SKM-1 (cell line): ENCODE results near the gene ANKRD6.

Experiments
- DNase-seq: peaks from one replicate; lab custom pipeline; 2025; ENCODE audit not compliant: unreplicated experiment; lab: John Stamatoyannopoulos, UW

Gene ANKRD6

GRCh38 chr6:89464295-89464694 is 31.3 kb downstream of the ANKRD6 start:
- DNase-seq, result no peak

DNA sequence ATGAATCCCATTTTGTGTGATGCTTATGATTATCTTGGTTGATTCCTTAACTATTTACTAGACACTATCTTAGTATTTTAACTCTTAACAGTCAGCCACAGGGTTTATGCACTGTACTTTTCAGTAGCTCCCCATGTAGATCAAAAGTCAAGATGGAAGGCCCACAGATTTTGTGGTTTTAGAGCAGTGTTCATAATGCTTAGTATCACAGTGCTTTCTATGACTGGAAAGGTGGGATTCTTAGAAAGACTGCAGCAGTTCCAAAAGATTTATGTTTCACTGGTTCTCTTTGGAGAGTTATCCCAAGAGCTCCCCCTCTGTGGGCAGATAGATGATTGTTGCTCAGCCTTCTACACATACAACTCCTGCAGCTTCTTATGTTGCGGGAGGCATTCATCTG is 34.5 kb downstream of the ANKRD6 start:
- DNase-seq, result no peak

DNA sequence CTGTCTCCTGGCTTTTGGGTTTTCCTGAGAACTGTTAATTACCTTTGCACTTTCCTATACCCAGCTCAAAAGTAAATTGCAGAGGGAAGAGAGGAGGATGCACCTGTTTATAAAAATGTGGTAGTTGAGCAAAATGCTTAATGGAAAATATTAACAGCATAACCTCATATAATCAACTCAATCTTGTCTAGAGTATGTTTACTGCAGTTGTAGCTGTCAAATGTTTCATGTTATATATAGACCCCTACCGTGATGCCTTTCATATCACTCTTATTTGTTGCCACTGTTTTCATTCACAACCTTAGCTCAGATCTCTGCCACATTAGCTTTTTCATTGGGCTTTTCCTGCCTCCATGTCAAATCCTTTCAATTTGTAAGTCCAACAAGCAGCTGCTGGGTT is 36.0 kb downstream of the ANKRD6 start:
- DNase-seq, result no peak

- DNase-seq, result no peak
Observed at GRCh38 chr6:89471287-89471867, 38.4 kb downstream of the ANKRD6 start.

DNA sequence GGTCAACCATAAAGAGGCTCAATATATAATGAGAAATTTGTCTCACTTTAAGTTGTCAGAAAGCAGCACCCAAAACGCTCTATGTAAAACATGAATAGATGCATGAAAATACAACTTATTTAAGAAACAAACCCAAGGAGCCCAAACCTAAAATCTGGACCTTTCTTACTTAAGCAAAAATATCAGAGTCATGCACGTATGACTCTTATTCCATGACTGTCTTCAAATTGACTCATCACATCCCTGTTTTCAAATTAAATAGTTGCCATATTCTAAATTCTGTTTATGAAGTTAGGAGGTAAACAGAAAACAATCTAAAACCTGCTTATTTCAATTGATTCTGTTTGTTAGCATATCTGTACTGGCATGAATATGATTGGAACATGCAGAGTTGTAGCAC is 42.1 kb downstream of the ANKRD6 start:
- DNase-seq, result no peak

DNA sequence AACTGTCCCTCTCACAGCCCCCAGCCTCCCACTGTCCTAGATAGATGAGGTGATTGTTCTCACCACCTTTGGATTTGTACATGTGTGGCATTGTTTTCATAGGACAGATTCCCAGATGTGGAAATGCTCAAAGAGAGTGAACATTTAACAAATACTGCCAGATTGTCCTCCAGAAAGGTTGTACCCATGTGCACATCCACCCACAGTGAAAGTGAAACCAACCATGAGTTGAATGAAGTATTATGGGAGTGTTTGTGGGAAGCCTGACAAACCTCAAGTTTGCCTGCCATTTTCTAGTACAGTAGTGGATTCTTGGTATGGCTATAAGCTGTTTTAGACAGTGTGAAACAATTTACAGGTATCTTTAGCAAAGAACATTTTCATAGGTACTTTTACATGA is 42.7 kb downstream of the ANKRD6 start:
- DNase-seq, result no peak

- no peak for DNase-seq
Observed at GRCh38 chr6:89479897-89480296, 46.9 kb downstream of the ANKRD6 start.

DNA sequence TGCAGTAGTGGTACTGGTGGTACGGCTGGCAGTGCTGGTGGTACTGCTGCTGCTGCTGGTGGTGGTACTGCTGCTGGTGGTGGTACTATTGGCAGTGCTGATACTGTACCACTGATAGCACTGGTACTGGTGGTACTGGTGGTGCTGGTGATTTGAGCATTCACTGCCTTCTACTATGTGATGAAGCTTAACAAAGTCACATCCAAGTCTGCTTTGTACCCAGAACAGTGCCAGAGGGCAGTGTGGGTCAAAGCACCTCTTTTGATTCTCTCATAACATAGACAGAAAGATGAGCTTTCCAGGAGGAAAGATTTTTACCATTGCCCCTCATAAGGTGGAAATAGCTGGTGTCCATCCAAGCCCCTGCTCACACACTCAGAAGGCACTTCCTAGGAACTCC is 48.7 kb downstream of the ANKRD6 start:
- no peak for DNase-seq

DNA sequence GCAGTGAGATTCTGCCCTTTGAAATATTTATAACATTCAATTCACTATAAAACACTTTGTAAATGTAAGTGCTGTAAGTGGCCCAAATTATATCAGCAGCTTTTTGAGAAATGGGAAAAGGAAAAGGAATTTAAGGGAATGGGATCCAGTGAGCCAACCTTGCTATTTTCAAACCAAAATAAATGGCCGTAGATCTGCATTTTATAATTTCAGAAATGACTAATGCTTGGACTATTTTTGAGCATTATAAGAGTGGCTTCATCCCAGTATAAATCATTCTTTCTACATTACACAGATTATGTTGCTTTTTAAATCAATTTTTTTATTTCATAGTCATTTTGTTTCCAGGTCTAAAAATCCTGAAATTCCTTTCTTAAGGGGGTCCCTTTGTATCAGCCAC is 49.2 kb downstream of the ANKRD6 start:
- no peak for DNase-seq

GRCh38 chr6:89483111-89483720 is 50.3 kb downstream of the ANKRD6 start:
- DNase-seq, result no peak

DNA sequence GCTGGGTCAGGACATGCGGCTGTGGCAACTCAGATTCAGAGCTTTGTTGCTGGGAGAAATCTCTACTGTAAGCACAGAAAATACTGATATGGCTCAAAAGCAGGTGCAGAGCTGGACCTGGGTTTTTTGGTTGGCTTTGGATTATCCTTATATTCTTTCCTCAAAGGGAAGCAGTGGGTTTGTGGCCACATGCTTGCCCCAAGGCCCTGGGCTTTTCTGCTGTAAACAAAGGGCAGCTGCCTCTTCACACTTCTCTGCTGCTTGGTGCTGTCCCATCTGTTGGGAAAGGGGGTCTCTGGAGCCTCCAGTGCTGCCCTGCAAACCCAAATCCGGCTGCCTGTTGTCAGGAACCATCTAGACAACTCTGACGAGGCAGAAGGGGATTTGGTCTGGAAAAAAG is 52.4 kb downstream of the ANKRD6 start:
- no peak for DNase-seq

GRCh38 chr6:89487864-89488263 is 54.9 kb downstream of the ANKRD6 start:
- DNase-seq, result no peak

DNA sequence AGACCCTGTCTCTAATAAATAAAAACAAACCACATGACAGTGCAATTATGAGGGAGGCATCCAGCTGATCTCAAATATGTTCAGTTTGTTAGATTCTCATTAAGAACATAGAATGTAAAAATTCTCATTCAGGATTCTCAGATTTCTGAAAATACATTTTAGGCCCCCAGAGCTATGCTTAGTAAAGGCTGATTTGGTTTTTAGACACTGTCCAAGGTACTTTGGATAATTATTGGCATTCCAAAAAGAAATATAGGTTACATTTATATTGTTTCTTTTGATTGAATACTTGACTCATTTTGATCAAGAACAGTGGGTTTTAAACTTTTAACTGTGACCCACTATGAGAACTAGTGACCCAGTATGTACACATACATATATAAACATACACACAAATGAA is 55.5 kb downstream of the ANKRD6 start:
- no peak for DNase-seq

DNA sequence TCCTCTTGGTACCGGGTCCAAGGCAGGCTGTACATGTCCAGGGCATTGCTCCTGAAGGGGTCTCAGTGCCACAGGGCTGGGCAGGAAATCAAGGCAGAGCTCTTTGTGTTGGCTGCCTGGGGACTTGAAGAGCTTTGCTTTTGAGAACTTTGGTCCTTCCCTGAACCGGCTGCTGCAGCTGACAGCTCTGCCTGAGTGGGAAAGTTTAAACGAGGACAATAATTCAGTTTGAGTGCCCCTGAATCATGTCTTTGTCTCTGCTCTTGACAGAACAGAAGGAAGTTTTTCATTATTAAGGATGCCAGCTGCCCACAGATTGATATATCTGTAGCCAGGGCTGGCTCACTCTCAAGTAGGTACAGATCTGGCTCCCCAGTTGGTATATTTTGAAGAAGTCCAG is 56.1 kb downstream of the ANKRD6 start:
- DNase-seq, result no peak

- DNase-seq, result no peak
Observed at GRCh38 chr6:89492025-89492640, 59.2 kb downstream of the ANKRD6 start.

GRCh38 chr6:89494131-89494793 is 61.3 kb downstream of the ANKRD6 start:
- DNase-seq, result no peak

DNA sequence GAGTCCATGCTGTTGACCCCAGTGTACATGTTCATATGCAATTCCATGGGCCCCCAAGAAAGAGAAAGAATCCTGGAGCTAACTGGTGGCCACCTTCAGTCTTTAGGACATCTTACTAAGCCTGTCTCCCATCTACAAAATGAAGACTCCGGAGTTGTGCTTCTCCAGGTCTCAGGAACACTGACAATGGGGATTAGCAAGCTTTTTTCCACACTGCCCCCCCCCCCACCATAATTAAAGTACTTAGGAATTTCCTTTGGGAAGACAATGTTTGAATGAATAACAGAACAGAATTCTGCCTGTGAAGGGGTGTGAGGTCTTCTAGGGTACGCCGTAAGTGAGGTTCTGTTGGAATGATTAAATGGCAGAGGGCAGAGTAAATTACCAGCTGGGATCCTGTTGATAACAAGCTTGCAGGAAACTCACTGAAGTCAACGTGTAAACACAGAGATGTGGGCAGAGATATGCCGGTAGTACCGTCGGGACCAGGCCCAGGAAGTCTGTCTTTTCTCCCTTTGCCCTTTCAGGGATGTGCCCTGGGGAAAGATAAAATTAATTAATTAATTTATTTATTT is 63.1 kb downstream of the ANKRD6 start:
- no peak for DNase-seq

- DNase-seq, result no peak
Observed at GRCh38 chr6:89500611-89501010, 67.7 kb downstream of the ANKRD6 start.

DNA sequence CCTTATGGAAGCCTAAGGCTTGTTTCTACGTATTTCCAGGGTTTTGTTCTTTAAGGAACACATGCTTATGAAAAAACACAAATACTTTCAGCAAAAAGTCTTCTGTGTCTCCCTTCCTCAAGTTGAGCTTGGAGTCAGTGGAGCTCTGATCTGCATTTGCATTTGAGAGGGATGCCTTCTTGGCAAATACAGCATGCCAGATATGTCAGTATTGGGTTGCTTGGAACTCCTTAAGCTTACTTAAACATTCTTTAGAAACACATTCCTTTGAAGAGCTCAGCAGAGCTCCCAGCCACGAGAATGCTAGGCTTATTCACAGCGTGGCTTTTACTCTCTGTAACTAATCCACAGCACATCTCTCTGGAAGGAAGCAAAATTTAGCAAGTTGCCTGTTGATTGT is 68.3 kb downstream of the ANKRD6 start:
- no peak for DNase-seq

- no peak for DNase-seq
Observed at GRCh38 chr6:89501753-89502152, 68.8 kb downstream of the ANKRD6 start.

DNA sequence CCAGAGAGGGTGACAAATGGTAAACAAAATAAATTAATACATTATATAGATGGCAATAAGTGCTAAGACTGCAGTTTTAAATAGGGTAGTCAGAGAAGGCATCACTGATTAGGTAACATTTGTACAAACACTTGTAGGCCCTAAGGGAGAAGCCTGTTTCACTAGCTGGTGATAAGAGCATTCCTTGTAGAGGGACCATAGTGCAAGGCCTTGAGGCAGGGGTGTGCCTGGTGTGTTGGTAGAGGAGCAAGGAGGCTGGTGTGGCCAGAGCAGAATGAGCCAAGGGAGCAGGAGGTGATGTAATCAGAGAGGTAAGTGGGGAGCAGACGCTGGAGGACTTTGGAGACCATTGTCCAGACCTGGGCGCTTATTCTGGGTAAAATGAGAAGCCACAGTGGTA is 70.7 kb downstream of the ANKRD6 start:
- no peak for DNase-seq

GRCh38 chr6:89505847-89506246 is 72.9 kb downstream of the ANKRD6 start:
- no peak for DNase-seq
